ENCODE measurements around the gene DDX17.

DDX17 gene

DNA sequence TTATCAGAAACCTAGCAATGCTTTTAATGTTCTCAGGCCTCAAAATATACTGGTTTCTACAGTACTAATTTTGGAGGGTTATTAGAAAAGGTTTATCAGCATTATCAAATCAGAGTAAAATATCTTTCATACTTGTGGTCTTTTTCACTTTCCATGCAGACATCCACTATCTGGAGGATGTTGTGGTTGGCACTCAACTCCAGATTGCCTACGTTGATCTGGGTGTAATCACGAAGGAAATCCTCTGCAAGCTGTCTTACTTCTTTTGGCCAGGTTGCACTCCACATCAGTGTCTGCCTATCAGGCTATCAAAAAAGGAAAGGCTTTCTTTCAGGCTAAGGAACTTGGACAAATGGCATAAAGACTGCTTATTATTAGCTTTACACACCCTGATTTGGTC lies 11.6 kb downstream of the DDX17 start:
- H3K27ac ChIP-seq (ENCODE audit: low read depth in 2 of 2, low read length in 2 of 2): no peak overlapping the region
- no peak overlapping the region for H3K9ac ChIP-seq (ENCODE audit: low read depth in 1 of 2, low read length in 2 of 2)
- peaks cover 89 to 91% of the 10 kb centered on the region in 2 donors for H3K36me3 ChIP-seq (ENCODE audit: control insufficient read depth in 2 of 2, insufficient read depth in 2 of 2, low read length in 2 of 2)

GRCh38 chr22:38491707-38492348 lies 14.3 kb downstream of the DDX17 start:
- Histone ChIP-seq H3K27me3 (ENCODE audit: control insufficient read depth in 2 of 2, insufficient read depth in 2 of 2, low read length in 2 of 2) (no peaks in the 10 kb centered on the region), H3K36me3 (ENCODE audit: control insufficient read depth in 2 of 2, insufficient read depth in 2 of 2, low read length in 2 of 2) (peaks cover 87 to 90% of the 10 kb centered on the region in 2 donors), H3K4me1 (ENCODE audit: control insufficient read depth in 2 of 2, insufficient read depth in 2 of 2, low read length in 2 of 2) (peaks cover 2 to 5% of the 10 kb centered on the region in 2 donors), H3K4me3 (ENCODE audit: low read length in 2 of 2) (no peak overlapping the region), H3K9me3 (ENCODE audit: control insufficient read depth in 2 of 2, low read length in 2 of 2) (no peaks in the 10 kb centered on the region), H3K27ac (ENCODE audit: low read depth in 2 of 2, low read length in 2 of 2) (peak overlapping the region in 1 of 2 donors; percentile 13), H3K9ac (ENCODE audit: low read depth in 1 of 2, low read length in 2 of 2) (no peak overlapping the region)

More for the DNA sequence above, 11.6 kb downstream of the DDX17 start:
- H3K9me3 ChIP-seq (ENCODE audit: control insufficient read depth in 2 of 2, low read length in 2 of 2): no peaks in the 10 kb centered on the region
- H3K27me3 ChIP-seq (ENCODE audit: control insufficient read depth in 2 of 2, insufficient read depth in 2 of 2, low read length in 2 of 2): no peaks in the 10 kb centered on the region
- no peak overlapping the region for H3K4me3 ChIP-seq (ENCODE audit: low read length in 2 of 2)
- H3K4me1 ChIP-seq (ENCODE audit: control insufficient read depth in 2 of 2, insufficient read depth in 2 of 2, low read length in 2 of 2): peaks cover 2 to 5% of the 10 kb centered on the region in 2 donors

- H3K36me3 ChIP-seq (ENCODE audit: control insufficient read depth in 2 of 2, insufficient read depth in 2 of 2, low read length in 2 of 2): peaks cover 88 to 90% of the 10 kb centered on the region in 2 donors
- no peak overlapping the region for H3K4me3 ChIP-seq (ENCODE audit: low read length in 2 of 2)
- no peaks in the 10 kb centered on the region for H3K27me3 ChIP-seq (ENCODE audit: control insufficient read depth in 2 of 2, insufficient read depth in 2 of 2, low read length in 2 of 2)
- H3K27ac ChIP-seq (ENCODE audit: low read depth in 2 of 2, low read length in 2 of 2): peak overlapping the region in 1 of 2 donors; percentile 10
- H3K9me3 ChIP-seq (ENCODE audit: control insufficient read depth in 2 of 2, low read length in 2 of 2): no peaks in the 10 kb centered on the region
- H3K4me1 ChIP-seq (ENCODE audit: control insufficient read depth in 2 of 2, insufficient read depth in 2 of 2, low read length in 2 of 2): peaks cover 2 to 5% of the 10 kb centered on the region in 2 donors
- no peak overlapping the region for H3K9ac ChIP-seq (ENCODE audit: low read depth in 1 of 2, low read length in 2 of 2)
Measured at GRCh38 chr22:38490915-38491314, 15.2 kb downstream of the DDX17 start.

DNA sequence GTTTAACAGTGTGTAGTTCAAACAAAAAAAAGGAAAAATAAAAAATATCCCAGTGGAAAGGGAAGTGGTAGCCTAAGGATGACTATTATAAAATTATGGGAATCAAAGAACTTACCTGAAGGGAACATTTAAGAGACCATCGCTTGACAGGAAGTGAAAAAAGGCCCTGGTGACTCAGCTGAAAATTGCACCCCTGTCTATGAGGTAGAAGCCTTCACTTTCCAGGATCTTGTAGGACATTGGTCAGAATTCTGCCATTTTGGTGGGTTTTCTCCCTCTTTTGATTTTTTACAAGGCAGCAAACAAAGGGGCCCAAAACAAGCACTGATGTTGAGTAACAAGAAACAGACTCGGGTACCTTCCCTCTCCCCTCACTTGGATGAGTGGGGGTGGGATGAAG lies 15.6 kb downstream of the DDX17 start:
- Histone ChIP-seq H3K36me3 (ENCODE audit: control insufficient read depth in 2 of 2, insufficient read depth in 2 of 2, low read length in 2 of 2) (peaks cover 86 to 89% of the 10 kb centered on the region in 2 donors), H3K27ac (ENCODE audit: low read depth in 2 of 2, low read length in 2 of 2) (peak overlapping the region in 1 of 2 donors; percentile 10), H3K4me1 (ENCODE audit: control insufficient read depth in 2 of 2, insufficient read depth in 2 of 2, low read length in 2 of 2) (peaks cover 2 to 5% of the 10 kb centered on the region in 2 donors), H3K4me3 (ENCODE audit: low read length in 2 of 2) (no peak overlapping the region), H3K9ac (ENCODE audit: low read depth in 1 of 2, low read length in 2 of 2) (no peak overlapping the region), H3K9me3 (ENCODE audit: control insufficient read depth in 2 of 2, low read length in 2 of 2) (no peaks in the 10 kb centered on the region), H3K27me3 (ENCODE audit: control insufficient read depth in 2 of 2, insufficient read depth in 2 of 2, low read length in 2 of 2) (no peaks in the 10 kb centered on the region)

DNA sequence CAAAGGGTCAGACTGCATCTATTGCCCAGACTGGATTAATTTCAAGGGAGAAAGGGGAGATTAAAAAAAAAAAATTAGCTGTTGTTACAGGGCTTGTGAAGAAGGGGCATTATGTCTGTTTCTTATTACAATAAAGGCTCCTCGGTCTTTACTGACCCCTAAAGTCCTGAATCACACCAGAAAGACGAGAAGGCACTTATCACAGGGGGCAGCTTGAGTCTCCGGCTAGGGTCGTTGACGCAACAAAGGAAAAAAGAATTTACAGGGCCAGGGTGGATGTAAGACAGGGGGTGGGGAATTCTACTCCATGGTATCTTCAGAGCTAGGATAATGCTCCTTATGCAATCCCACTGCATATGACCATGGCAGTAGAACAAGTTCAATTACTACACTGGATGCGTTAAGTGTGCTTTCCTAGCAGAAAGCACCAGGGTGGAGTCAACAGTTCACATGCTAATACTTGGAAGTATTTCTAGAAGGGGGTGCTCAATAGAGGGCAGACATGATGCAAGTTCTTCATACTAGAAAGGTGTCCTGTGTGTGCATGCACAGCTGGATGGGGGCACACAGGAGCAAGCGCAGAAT lies 16.5 kb downstream of the DDX17 start:
- Histone ChIP-seq H3K27me3 (ENCODE audit: control insufficient read depth in 2 of 2, insufficient read depth in 2 of 2, low read length in 2 of 2) (no peaks in the 10 kb centered on the region), H3K4me1 (ENCODE audit: control insufficient read depth in 2 of 2, insufficient read depth in 2 of 2, low read length in 2 of 2) (peaks cover 2 to 5% of the 10 kb centered on the region in 2 donors), H3K9ac (ENCODE audit: low read depth in 1 of 2, low read length in 2 of 2) (no peak overlapping the region), H3K4me3 (ENCODE audit: low read length in 2 of 2) (no peak overlapping the region), H3K27ac (ENCODE audit: low read depth in 2 of 2, low read length in 2 of 2) (no peak overlapping the region), H3K36me3 (ENCODE audit: control insufficient read depth in 2 of 2, insufficient read depth in 2 of 2, low read length in 2 of 2) (peaks cover 84 to 86% of the 10 kb centered on the region in 2 donors), H3K9me3 (ENCODE audit: control insufficient read depth in 2 of 2, low read length in 2 of 2) (no peaks in the 10 kb centered on the region)

- Histone ChIP-seq H3K36me3 (ENCODE audit: control insufficient read depth in 2 of 2, insufficient read depth in 2 of 2, low read length in 2 of 2) (peaks cover 84 to 86% of the 10 kb centered on the region in 2 donors), H3K27me3 (ENCODE audit: control insufficient read depth in 2 of 2, insufficient read depth in 2 of 2, low read length in 2 of 2) (no peaks in the 10 kb centered on the region), H3K4me1 (ENCODE audit: control insufficient read depth in 2 of 2, insufficient read depth in 2 of 2, low read length in 2 of 2) (peaks cover 2 to 5% of the 10 kb centered on the region in 2 donors), H3K27ac (ENCODE audit: low read depth in 2 of 2, low read length in 2 of 2) (no peak overlapping the region), H3K4me3 (ENCODE audit: low read length in 2 of 2) (no peak overlapping the region), H3K9me3 (ENCODE audit: control insufficient read depth in 2 of 2, low read length in 2 of 2) (no peaks in the 10 kb centered on the region), H3K9ac (ENCODE audit: low read depth in 1 of 2, low read length in 2 of 2) (no peak overlapping the region)
Measured at GRCh38 chr22:38489142-38489541, 17.0 kb downstream of the DDX17 start.

GRCh38 chr22:38487946-38488345 lies 18.2 kb downstream of the DDX17 start:
- no peak overlapping the region for H3K27ac ChIP-seq (ENCODE audit: low read depth in 2 of 2, low read length in 2 of 2)
- H3K36me3 ChIP-seq (ENCODE audit: control insufficient read depth in 2 of 2, insufficient read depth in 2 of 2, low read length in 2 of 2): peaks cover 84 to 85% of the 10 kb centered on the region in 2 donors
- H3K4me3 ChIP-seq (ENCODE audit: low read length in 2 of 2): no peak overlapping the region

GRCh38 chr22:38485783-38486182 lies 20.3 kb downstream of the DDX17 start:
- Histone ChIP-seq H3K9ac (ENCODE audit: low read depth in 1 of 2, low read length in 2 of 2) (no peak overlapping the region), H3K27ac (ENCODE audit: low read depth in 2 of 2, low read length in 2 of 2) (no peak overlapping the region), H3K4me3 (ENCODE audit: low read length in 2 of 2) (no peak overlapping the region), H3K4me1 (ENCODE audit: control insufficient read depth in 2 of 2, insufficient read depth in 2 of 2, low read length in 2 of 2) (no peaks in the 10 kb centered on the region), H3K36me3 (ENCODE audit: control insufficient read depth in 2 of 2, insufficient read depth in 2 of 2, low read length in 2 of 2) (peaks cover 83 to 86% of the 10 kb centered on the region in 2 donors), H3K27me3 (ENCODE audit: control insufficient read depth in 2 of 2, insufficient read depth in 2 of 2, low read length in 2 of 2) (no peaks in the 10 kb centered on the region), H3K9me3 (ENCODE audit: control insufficient read depth in 2 of 2, low read length in 2 of 2) (no peaks in the 10 kb centered on the region)

More at GRCh38 chr22:38487946-38488345, 18.2 kb downstream of the DDX17 start:
- H3K4me1 ChIP-seq (ENCODE audit: control insufficient read depth in 2 of 2, insufficient read depth in 2 of 2, low read length in 2 of 2): peaks cover 2 to 5% of the 10 kb centered on the region in 2 donors
- no peak overlapping the region for H3K9ac ChIP-seq (ENCODE audit: low read depth in 1 of 2, low read length in 2 of 2)
- H3K9me3 ChIP-seq (ENCODE audit: control insufficient read depth in 2 of 2, low read length in 2 of 2): no peaks in the 10 kb centered on the region
- no peaks in the 10 kb centered on the region for H3K27me3 ChIP-seq (ENCODE audit: control insufficient read depth in 2 of 2, insufficient read depth in 2 of 2, low read length in 2 of 2)

DNA sequence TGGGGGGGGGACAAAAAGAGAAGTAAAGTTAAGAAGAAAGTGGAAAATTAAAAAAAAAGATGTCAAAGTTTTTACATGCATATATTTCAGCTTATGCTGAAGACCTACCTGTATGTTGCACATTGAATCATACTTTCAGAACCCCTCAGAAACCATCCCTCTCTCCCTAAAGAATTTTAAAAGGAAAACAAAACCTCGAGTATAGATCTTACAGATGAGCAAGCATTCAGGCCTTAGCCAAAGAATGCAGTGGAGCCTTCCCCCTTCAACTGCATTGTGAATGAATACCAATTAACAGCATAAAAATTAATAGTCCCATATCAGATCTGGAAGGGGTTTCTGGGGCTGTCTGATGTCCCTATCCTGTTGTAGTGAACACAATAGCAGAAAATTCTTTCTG lies 21.9 kb downstream of the DDX17 start:
- Histone ChIP-seq H3K27me3 (ENCODE audit: control insufficient read depth in 2 of 2, insufficient read depth in 2 of 2, low read length in 2 of 2) (no peaks in the 10 kb centered on the region), H3K9ac (ENCODE audit: low read depth in 1 of 2, low read length in 2 of 2) (no peak overlapping the region), H3K27ac (ENCODE audit: low read depth in 2 of 2, low read length in 2 of 2) (no peak overlapping the region), H3K9me3 (ENCODE audit: control insufficient read depth in 2 of 2, low read length in 2 of 2) (no peaks in the 10 kb centered on the region), H3K4me1 (ENCODE audit: control insufficient read depth in 2 of 2, insufficient read depth in 2 of 2, low read length in 2 of 2) (no peaks in the 10 kb centered on the region), H3K36me3 (ENCODE audit: control insufficient read depth in 2 of 2, insufficient read depth in 2 of 2, low read length in 2 of 2) (peaks cover 73 to 76% of the 10 kb centered on the region in 2 donors), H3K4me3 (ENCODE audit: low read length in 2 of 2) (no peak overlapping the region)

- Histone ChIP-seq H3K9ac (ENCODE audit: low read depth in 1 of 2, low read length in 2 of 2) (no peak overlapping the region), H3K4me3 (ENCODE audit: low read length in 2 of 2) (no peak overlapping the region), H3K36me3 (ENCODE audit: control insufficient read depth in 2 of 2, insufficient read depth in 2 of 2, low read length in 2 of 2) (peaks cover 62 to 64% of the 10 kb centered on the region in 2 donors), H3K27ac (ENCODE audit: low read depth in 2 of 2, low read length in 2 of 2) (no peak overlapping the region), H3K4me1 (ENCODE audit: control insufficient read depth in 2 of 2, insufficient read depth in 2 of 2, low read length in 2 of 2) (no peaks in the 10 kb centered on the region), H3K9me3 (ENCODE audit: control insufficient read depth in 2 of 2, low read length in 2 of 2) (no peaks in the 10 kb centered on the region), H3K27me3 (ENCODE audit: control insufficient read depth in 2 of 2, insufficient read depth in 2 of 2, low read length in 2 of 2) (no peaks in the 10 kb centered on the region)
Measured at GRCh38 chr22:38482662-38483308, 23.3 kb downstream of the DDX17 start.
